HG03571 (cell line): ENCODE results near the gene MIOS.
"Not testable (repeated sequence)": the region's sequence is repeated elsewhere in the genome, so short reads cannot be mapped to it uniquely, and the experiment has no call there.

Experiments used
- ATAC-seq: cut with Tn5 transposase; IDR thresholded peaks from one replicate; pipeline ENCODE4 v1.9.1; 2021; ENCODE audit not compliant: unreplicated experiment

Gene MIOS

DNA sequence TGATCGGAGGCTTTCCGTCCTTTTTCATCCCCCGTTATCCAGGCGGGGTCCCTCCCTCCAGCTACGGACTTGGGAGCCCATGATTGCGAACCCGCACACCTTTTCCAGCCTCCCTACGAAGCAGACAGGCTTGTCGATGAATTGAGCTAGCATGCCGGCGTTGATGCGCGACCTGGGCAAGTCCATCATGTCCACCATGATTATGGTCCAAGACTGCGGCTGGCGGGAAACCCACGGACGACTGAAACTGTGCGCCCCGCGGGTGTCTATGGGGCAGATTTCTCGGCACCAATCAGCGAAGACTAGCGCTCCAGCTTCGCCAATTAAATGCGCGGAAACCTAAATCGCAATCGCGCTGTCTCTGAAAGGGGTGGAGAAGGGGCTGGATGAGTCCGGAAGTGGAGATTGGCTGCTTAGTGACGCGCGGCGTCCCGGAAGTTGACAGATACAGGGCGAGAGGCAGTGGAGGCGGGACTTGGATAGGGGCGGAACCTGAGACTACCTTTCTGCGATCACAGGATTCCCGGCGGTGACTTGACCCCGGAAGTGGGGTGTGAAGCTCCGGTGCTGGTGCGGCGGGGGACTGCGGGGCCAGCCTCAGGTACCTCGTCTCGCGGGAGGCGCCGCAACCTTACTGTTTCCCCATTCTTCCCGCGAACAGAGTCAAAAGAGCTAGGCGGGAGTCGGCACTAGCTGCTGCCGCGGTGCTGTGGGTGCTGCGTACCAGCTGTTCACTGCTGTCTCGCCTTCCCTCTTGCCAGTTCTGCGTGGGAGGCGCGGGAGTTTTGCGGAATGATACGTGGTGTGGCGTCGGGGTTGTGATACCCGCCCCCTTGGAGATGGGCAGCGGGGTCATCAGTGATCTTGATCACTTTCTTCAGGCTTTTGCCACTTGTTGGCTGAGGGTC, 73.8 kb downstream of the MIOS start, which contains the start of gene UMAD1:
UMAD1 (plus strand) TSS at position 532 of the 908 bp plus-strand sequence. CDS start 32,620 bp downstream, outside the sequence.
- peak; percentile 98 for ATAC-seq

GRCh38 chr7:7641129-7641663, 74.5 kb downstream of the MIOS start:
- ATAC-seq = no peak

GRCh38 chr7:7642081-7642480, 75.4 kb downstream of the MIOS start:
- no peak for ATAC-seq

- no peak for ATAC-seq
Measured at GRCh38 chr7:7647495-7648036, 80.9 kb downstream of the MIOS start.

- ATAC-seq = no peak
Measured at GRCh38 chr7:7650682-7651206, 84.1 kb downstream of the MIOS start.

DNA sequence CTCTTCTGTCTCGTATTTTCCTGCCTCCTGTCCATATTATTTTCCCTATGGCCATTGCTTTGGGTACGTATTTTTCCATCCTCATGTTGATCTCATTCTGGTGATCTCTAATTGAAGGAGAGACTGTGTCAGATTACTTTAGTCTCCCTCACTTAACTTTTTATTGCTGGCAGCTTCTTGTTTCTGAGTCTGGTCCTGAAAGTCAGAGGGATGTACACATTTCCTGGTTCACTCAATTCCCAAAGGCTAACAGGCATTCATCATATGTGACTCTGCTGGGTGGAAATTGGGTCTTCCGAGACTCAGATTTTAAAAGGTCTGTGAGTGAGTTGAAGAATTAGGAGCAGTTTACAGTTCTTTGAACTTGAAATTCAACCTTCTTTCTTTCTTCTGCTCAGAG, 84.8 kb downstream of the MIOS start:
- ATAC-seq = no peak

DNA sequence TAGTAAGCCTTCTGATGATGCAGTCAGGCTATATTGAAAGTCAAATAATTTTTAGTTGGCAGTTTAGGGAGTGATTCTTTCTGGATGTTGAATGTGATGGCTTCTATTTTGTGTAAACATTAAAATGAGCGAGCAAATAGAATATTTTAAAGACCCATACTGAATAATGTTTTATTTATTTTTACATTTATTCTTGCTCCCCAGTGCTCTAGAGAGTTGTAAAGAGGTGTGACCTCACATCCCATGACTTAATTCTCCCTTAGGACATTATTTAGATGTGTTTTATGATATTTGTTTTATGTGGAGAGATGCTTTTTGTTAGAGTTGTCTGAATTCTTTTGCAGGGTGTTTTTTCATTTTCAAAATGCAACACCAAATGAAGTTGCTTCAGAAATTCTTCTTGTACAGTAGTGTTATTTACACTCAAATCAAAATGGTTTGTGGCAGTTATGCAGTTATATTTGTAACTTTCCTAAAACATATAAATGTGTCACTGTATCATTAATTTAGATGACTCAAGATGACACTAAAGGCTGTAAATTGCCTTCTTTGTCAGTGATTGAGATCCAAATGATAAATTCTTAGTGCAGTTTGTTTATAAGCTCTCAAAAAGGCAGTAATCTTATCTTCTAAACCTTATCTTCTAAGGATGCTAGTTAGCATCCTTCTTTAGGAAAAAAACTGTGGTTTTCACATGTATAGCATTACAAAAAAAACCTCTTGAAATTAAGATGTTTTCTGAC, 86.3 kb downstream of the MIOS start:
- no peak for ATAC-seq

GRCh38 chr7:7653593-7654187, 87.0 kb downstream of the MIOS start:
- no peak for ATAC-seq

DNA sequence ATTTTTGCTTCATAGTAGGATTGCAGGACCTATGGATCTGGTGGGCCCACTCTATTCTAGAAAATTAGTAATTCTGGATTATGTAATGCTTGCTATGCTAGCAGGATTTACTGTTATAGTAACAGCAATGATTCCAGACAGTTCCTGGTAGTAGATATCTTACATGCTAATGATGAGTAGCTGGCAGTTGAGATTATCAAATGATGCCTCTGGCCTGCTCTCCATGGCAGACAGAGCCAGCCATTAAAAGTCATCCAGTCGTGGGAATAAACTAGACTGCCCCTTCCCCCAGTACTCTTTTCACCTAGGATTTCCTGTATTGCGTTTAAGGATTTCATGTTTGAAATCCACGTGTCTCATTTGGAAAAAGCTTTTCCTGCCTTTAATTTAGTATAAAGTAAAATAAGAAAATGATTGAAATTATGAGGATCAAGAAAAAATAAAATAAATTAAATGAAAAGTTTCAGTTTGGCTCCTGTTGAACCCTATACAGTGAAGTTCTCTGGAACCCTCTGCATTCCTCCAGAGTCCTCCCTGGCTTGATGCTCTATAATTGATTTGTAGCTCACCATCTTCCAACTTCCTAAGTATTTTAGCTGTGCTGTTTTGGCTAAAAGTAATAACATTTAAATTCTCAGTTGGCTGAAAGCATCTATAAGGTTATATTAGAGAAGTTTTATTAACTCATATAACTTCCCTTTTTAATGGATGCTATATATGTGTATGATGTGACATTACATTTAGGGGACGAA, 88.5 kb downstream of the MIOS start:
- no peak for ATAC-seq

DNA sequence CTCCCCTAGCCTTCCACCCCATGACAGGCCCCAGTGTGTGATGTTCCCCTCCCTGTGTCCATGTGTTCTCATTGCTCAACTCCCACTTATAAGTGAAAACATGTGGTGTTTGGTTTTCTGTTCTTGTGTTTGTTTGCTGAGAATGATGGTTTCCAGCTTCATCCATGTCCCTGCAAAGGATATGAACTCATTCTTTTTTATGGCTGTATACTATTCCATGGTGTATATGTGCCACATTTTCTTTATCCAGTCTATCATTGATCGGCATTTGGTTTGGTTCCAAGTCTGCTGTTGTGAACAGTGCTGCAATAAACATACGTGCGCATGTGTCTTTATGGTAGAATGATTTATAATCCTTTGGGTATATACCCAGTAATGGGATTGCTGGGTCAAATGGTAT, 89.8 kb downstream of the MIOS start:
- ATAC-seq = not testable (repeated sequence)
